ENCODE measurements around the gene RPH3AL.

Gene RPH3AL

DNA sequence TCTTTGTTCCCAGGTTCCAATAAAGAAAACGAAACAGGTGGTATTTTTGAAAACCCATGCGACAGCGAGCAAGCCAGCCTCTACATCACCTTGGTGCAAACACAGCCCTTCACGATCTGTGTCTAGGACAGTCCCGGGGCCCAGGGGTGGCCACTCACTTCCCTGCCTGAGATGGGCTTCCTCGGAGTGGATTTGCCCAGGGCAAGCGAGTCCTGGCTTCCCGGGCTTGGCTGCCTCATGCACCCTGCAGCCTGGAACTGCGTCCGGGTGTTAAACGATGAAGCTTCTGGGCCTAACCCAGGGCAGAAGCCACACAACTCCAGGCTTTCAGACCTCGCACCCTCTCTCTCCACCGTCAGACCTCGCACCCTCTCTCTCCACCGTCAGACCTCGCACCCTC is 66.0 kb downstream of the RPH3AL start:
- no peak overlapping the region for H2BK5ac ChIP-seq (ENCODE audit: low read length)
- WGBS (ENCODE audit: extremely low coverage, insufficient coverage, low lambda C conversion rate), result no CpG with 5 or more reads among the region's 16 CpGs
- no peaks in the 10 kb centered on the region for H3K79me2 ChIP-seq (ENCODE audit: control insufficient read depth, insufficient read depth, low read length)
- H3K56ac ChIP-seq (ENCODE audit: low read length), result no peak overlapping the region
- H3K4ac ChIP-seq (ENCODE audit: low read depth, low read length), result no peak overlapping the region
- no peak overlapping the region for H3K9ac ChIP-seq (ENCODE audit: low read length)
- no peak overlapping the region for H3K18ac ChIP-seq (ENCODE audit: low read length)
- H2BK15ac ChIP-seq (replicated peaks; ENCODE audit: low read depth), result no peak overlapping the region
- no peak overlapping the region for H2AK5ac ChIP-seq (ENCODE audit: low read length)
- H4K8ac ChIP-seq (ENCODE audit: low read depth, low read length), result no peak overlapping the region
- H2BK120ac ChIP-seq (ENCODE audit: low read depth, low read length), result no peak overlapping the region
- H3K4me1 ChIP-seq (ENCODE audit: control insufficient read depth, low read depth, low read length), result no peaks in the 10 kb centered on the region
- H3K27ac ChIP-seq (ENCODE audit: low read depth, low read length), result no peak overlapping the region
- no peaks in the 10 kb centered on the region for H3K36me3 ChIP-seq (ENCODE audit: control insufficient read depth, insufficient read depth, low read length)
- H3K23ac ChIP-seq (ENCODE audit: low read length), result no peak overlapping the region
- no peak overlapping the region for H3K4me2 ChIP-seq (ENCODE audit: low read length)
- DNase-seq, result no peak
- H3K27me3 ChIP-seq (ENCODE audit: insufficient read depth, low read length, poor library complexity), result no peaks in the 10 kb centered on the region
- H3K79me1 ChIP-seq (ENCODE audit: low read length), result no peaks in the 10 kb centered on the region
- H4K5ac ChIP-seq (ENCODE audit: low read length), result no peak overlapping the region
- H3K4me3 ChIP-seq (ENCODE audit: low read length), result no peak overlapping the region

- Histone ChIP-seq H3K4me3 (ENCODE audit: low read length) (no peak overlapping the region), H3K27ac (ENCODE audit: low read depth, low read length) (no peak overlapping the region), H4K5ac (ENCODE audit: low read length) (no peak overlapping the region), H4K8ac (ENCODE audit: low read depth, low read length) (no peak overlapping the region), H3K56ac (ENCODE audit: low read length) (no peak overlapping the region), H3K79me2 (ENCODE audit: control insufficient read depth, insufficient read depth, low read length) (no peaks in the 10 kb centered on the region), H3K4me1 (ENCODE audit: control insufficient read depth, low read depth, low read length) (no peaks in the 10 kb centered on the region), H3K4me2 (ENCODE audit: low read length) (no peak overlapping the region), H3K36me3 (ENCODE audit: control insufficient read depth, insufficient read depth, low read length) (no peaks in the 10 kb centered on the region), H3K18ac (ENCODE audit: low read length) (no peak overlapping the region), H2AK5ac (ENCODE audit: low read length) (no peak overlapping the region), H3K4ac (ENCODE audit: low read depth, low read length) (no peak overlapping the region), H3K27me3 (ENCODE audit: insufficient read depth, low read length, poor library complexity) (no peaks in the 10 kb centered on the region), H2BK5ac (ENCODE audit: low read length) (no peak overlapping the region), H2BK120ac (ENCODE audit: low read depth, low read length) (no peak overlapping the region), H3K9ac (ENCODE audit: low read length) (no peak overlapping the region), H3K79me1 (ENCODE audit: low read length) (no peaks in the 10 kb centered on the region), H2BK15ac (replicated peaks; ENCODE audit: low read depth) (no peak overlapping the region), H3K23ac (ENCODE audit: low read length) (no peak overlapping the region)
- DNase-seq, result no peak
- no CpG with 5 or more reads among the region's 31 CpGs for WGBS (ENCODE audit: extremely low coverage, insufficient coverage, low lambda C conversion rate)
These were observed 66.7 kb downstream of the RPH3AL start for GRCh38 chr17:285751-286422.

GRCh38 chr17:284676-285355 is 67.8 kb downstream of the RPH3AL start:
- H4K8ac ChIP-seq (ENCODE audit: low read depth, low read length), result no peak overlapping the region
- no peaks in the 10 kb centered on the region for H3K79me2 ChIP-seq (ENCODE audit: control insufficient read depth, insufficient read depth, low read length)
- no peaks in the 10 kb centered on the region for H3K4me1 ChIP-seq (ENCODE audit: control insufficient read depth, low read depth, low read length)
- no peak overlapping the region for H3K4me3 ChIP-seq (ENCODE audit: low read length)
- no peaks in the 10 kb centered on the region for H3K36me3 ChIP-seq (ENCODE audit: control insufficient read depth, insufficient read depth, low read length)
- no CpG with 5 or more reads among the region's 29 CpGs for WGBS (ENCODE audit: extremely low coverage, insufficient coverage, low lambda C conversion rate)
- H3K4me2 ChIP-seq (ENCODE audit: low read length), result no peak overlapping the region
- no peak overlapping the region for H3K27ac ChIP-seq (ENCODE audit: low read depth, low read length)
- no peak overlapping the region for H3K9ac ChIP-seq (ENCODE audit: low read length)
- no peak overlapping the region for H3K18ac ChIP-seq (ENCODE audit: low read length)
- H3K56ac ChIP-seq (ENCODE audit: low read length), result no peak overlapping the region
- H3K4ac ChIP-seq (ENCODE audit: low read depth, low read length), result no peak overlapping the region
- H2AK5ac ChIP-seq (ENCODE audit: low read length), result no peak overlapping the region
- H2BK120ac ChIP-seq (ENCODE audit: low read depth, low read length), result no peak overlapping the region
- H3K23ac ChIP-seq (ENCODE audit: low read length), result no peak overlapping the region
- H2BK5ac ChIP-seq (ENCODE audit: low read length), result no peak overlapping the region
- H3K79me1 ChIP-seq (ENCODE audit: low read length), result no peaks in the 10 kb centered on the region
- no peak for DNase-seq
- H2BK15ac ChIP-seq (replicated peaks; ENCODE audit: low read depth), result no peak overlapping the region
- no peak overlapping the region for H4K5ac ChIP-seq (ENCODE audit: low read length)
- H3K27me3 ChIP-seq (ENCODE audit: insufficient read depth, low read length, poor library complexity), result no peaks in the 10 kb centered on the region

DNA sequence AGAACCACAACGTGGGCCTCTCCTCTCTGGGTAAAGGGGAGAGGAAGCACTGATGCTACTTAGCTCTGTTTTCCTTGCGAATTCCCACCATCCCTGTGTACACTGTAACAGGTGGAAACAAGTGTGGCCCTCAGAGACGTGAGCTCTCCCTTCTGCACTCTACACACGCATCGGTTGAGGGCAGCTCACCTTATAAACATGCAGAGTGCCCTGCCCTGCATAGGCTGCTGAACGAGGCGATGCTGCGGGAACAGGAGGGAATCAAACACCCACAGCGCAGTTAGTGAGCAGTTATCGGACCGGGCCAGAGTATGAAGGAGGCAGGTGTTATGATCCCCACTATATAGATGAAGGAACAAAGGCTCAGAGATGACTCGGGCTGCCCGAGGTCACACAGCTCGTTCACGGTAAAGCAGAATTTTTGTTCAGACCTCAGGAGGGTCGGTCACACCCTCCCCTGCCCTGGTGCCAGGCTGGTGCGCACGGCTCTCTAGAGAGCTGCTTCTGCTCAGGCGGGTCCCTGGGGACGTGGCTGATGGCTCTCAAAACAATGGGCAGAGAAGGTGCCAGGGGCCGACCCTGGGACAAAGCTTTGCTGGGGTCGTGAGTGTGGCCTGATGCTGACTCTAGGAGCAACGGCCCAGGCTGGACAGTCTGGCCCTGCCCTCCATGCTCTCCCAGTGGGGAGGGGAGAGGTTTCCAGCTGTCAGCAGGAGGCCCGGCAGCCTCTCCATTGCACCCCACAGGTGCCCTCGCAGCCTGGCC is 68.5 kb downstream of the RPH3AL start:
- no peak overlapping the region for H2BK120ac ChIP-seq (ENCODE audit: low read depth, low read length)

GRCh38 chr17:282912-283882 is 69.4 kb downstream of the RPH3AL start:
- no peak overlapping the region for H4K5ac ChIP-seq (ENCODE audit: low read length)
- H3K27me3 ChIP-seq (ENCODE audit: insufficient read depth, low read length, poor library complexity), result no peaks in the 10 kb centered on the region
- no peak overlapping the region for H3K4me2 ChIP-seq (ENCODE audit: low read length)
- no peak overlapping the region for H3K4me3 ChIP-seq (ENCODE audit: low read length)
- no peaks in the 10 kb centered on the region for H3K79me2 ChIP-seq (ENCODE audit: control insufficient read depth, insufficient read depth, low read length)
- no peak overlapping the region for H2BK120ac ChIP-seq (ENCODE audit: low read depth, low read length)
- H2AK5ac ChIP-seq (ENCODE audit: low read length), result no peak overlapping the region
- WGBS (ENCODE audit: extremely low coverage, insufficient coverage, low lambda C conversion rate), result no CpG with 5 or more reads among the region's 28 CpGs
- H4K8ac ChIP-seq (ENCODE audit: low read depth, low read length), result no peak overlapping the region
- no peaks in the 10 kb centered on the region for H3K4me1 ChIP-seq (ENCODE audit: control insufficient read depth, low read depth, low read length)
- H2BK15ac ChIP-seq (replicated peaks; ENCODE audit: low read depth), result no peak overlapping the region
- no peaks in the 10 kb centered on the region for H3K79me1 ChIP-seq (ENCODE audit: low read length)
- no peaks in the 10 kb centered on the region for H3K36me3 ChIP-seq (ENCODE audit: control insufficient read depth, insufficient read depth, low read length)
- H3K27ac ChIP-seq (ENCODE audit: low read depth, low read length), result no peak overlapping the region
- H3K23ac ChIP-seq (ENCODE audit: low read length), result no peak overlapping the region
- H3K4ac ChIP-seq (ENCODE audit: low read depth, low read length), result no peak overlapping the region
- H2BK5ac ChIP-seq (ENCODE audit: low read length), result no peak overlapping the region
- DNase-seq, result no peak
- H3K18ac ChIP-seq (ENCODE audit: low read length), result no peak overlapping the region
- H3K9ac ChIP-seq (ENCODE audit: low read length), result no peak overlapping the region
- H3K56ac ChIP-seq (ENCODE audit: low read length), result no peak overlapping the region

More for the DNA sequence above, 68.5 kb downstream of the RPH3AL start:
- no CpG with 5 or more reads among the region's 25 CpGs for WGBS (ENCODE audit: extremely low coverage, insufficient coverage, low lambda C conversion rate)
- Histone ChIP-seq H2BK5ac (ENCODE audit: low read length) (no peak overlapping the region), H3K36me3 (ENCODE audit: control insufficient read depth, insufficient read depth, low read length) (no peaks in the 10 kb centered on the region), H3K4ac (ENCODE audit: low read depth, low read length) (no peak overlapping the region), H2BK15ac (replicated peaks; ENCODE audit: low read depth) (no peak overlapping the region), H3K4me3 (ENCODE audit: low read length) (no peak overlapping the region), H3K23ac (ENCODE audit: low read length) (no peak overlapping the region), H3K4me1 (ENCODE audit: control insufficient read depth, low read depth, low read length) (no peaks in the 10 kb centered on the region), H3K27me3 (ENCODE audit: insufficient read depth, low read length, poor library complexity) (no peaks in the 10 kb centered on the region), H3K4me2 (ENCODE audit: low read length) (no peak overlapping the region), H3K9ac (ENCODE audit: low read length) (no peak overlapping the region), H4K8ac (ENCODE audit: low read depth, low read length) (no peak overlapping the region), H2AK5ac (ENCODE audit: low read length) (no peak overlapping the region), H3K79me1 (ENCODE audit: low read length) (no peaks in the 10 kb centered on the region), H3K56ac (ENCODE audit: low read length) (no peak overlapping the region), H3K18ac (ENCODE audit: low read length) (no peak overlapping the region), H3K27ac (ENCODE audit: low read depth, low read length) (no peak overlapping the region), H3K79me2 (ENCODE audit: control insufficient read depth, insufficient read depth, low read length) (no peaks in the 10 kb centered on the region), H4K5ac (ENCODE audit: low read length) (no peak overlapping the region)
- DNase-seq, result no peak
